ENCODE results near the gene SCAI. TPM values are rescaled to one million over a fixed set of nuclear protein-coding genes. Genes with fewer than 3 reads are reported as not detected.
A peak's percentile ranks its signal among the peaks of the same experiment; 100 is the strongest.
"Not testable (repeated sequence)": the region's sequence is repeated elsewhere in the genome, so short reads cannot be mapped to it uniquely, and the experiment has no call there.

Gene SCAI
- total RNA-seq, 1 donor from 2014 or later, result 3.3 TPM

DNA sequence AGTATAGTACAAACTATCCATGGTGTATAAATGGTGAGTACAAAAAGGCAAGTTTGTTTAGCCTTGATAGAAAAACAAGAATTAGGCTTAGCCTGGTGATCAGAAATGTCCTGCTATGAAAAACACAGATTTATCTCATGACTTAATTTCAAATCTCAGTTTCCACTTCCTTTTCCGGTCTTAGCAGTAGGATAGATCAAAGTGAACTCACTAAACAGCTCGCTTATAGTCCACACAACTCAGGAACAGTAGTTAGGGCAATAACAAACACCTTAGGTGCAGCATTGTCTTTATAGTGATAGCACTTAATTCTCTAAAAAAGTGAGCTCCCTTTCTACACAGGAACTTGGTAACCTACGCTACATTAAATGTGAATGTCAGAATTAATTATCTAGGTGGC is 213.9 kb downstream of the SCAI start:
- ATAC-seq (ENCODE audit: poor library complexity), result no peak

GRCh38 chr9:124928116-124928515 is 215.2 kb downstream of the SCAI start:
- intact Hi-C loops (cut with DNase I), result no loop called here
- ATAC-seq (ENCODE audit: poor library complexity) (no peak), DNase-seq (no peak)

More for the DNA sequence above, 213.9 kb downstream of the SCAI start:
- intact Hi-C loops (cut with DNase I), result no loop called here
- DNase-seq, result no peak

DNA sequence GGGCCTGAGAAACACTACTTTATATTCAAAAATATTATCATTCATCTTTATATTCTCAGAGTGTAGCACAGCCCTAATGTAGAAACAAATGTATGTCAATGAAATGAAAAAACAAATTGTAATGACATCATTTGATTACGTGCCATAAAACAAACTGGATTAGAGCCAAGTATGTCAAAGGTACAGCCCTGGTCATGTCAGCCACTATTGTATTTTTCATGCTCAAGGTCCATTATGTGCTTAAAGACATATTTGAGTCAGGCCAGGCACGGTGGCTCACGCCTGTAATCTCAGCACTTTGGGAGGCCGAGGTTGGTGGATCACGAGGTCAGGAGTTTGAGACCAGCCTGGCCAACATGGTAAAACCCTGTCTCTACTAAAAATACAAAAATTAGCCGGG is 222.9 kb downstream of the SCAI start:
- DNase-seq; ATAC-seq (ENCODE audit: poor library complexity); intact Hi-C loops (cut with DNase I): not testable (repeated sequence)

DNA sequence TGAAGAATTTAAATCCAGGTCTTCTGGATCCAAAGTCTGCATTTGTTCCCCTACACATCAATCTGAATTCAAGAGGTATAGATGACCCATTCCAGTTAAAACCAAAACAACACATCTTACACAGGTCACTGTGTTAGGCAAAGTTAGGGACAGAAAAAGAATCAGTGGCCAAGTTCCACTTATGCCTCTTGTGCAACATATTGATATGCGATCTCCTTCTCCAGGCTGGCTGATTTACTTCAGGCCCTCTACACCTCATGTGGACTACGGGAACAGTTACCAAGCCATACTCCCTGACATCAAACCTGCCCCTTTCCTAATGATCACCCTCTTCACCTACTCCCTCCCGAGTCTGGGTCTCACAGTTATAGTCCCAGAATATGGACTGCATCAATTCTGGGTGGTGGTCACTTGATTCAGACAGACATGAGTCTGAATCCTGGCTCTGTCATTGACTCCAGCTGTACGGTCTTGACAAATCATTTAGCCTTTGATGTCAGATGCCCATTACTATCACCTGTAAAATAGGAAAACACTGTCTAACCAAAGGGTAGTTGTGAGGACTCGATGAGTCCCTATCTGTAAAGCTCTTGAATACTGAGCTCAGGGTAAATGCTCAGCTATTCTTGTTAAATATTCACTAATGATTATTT is 228.4 kb downstream of the SCAI start:
- ATAC-seq (ENCODE audit: poor library complexity) (no peak), DNase-seq (no peak)
- intact Hi-C loops (cut with DNase I), result no loop called here

DNA sequence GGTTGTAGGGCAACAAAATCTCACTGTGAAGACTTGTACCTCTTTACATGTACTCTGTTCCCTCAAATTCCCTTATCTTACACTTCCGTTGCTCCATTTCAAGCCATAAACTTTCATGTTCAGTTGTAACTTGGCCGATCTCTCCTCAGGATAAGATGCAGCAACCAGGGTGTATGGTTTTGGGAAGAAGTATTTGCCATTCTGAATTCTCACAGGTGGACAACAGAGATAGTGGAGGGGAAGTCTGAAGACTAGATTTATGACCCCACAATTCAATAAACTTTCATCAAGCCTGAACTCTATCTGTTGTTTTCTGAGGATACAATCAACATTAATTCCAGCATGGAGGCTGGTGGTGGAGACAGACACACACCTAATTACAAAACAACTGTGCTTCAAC is 229.9 kb downstream of the SCAI start:
- ATAC-seq (ENCODE audit: poor library complexity) (no peak), DNase-seq (no peak)
- intact Hi-C loops (cut with DNase I), result no loop called here

GRCh38 chr9:124911766-124912165 is 231.6 kb downstream of the SCAI start:
- intact Hi-C loops (cut with DNase I), result no loop called here
- DNase-seq (no peak), ATAC-seq (ENCODE audit: poor library complexity) (no peak)

GRCh38 chr9:124908098-124908497 is 235.2 kb downstream of the SCAI start:
- ATAC-seq (ENCODE audit: poor library complexity) (no peak), DNase-seq (no peak)
- intact Hi-C loops (cut with DNase I), result no loop called here

DNA sequence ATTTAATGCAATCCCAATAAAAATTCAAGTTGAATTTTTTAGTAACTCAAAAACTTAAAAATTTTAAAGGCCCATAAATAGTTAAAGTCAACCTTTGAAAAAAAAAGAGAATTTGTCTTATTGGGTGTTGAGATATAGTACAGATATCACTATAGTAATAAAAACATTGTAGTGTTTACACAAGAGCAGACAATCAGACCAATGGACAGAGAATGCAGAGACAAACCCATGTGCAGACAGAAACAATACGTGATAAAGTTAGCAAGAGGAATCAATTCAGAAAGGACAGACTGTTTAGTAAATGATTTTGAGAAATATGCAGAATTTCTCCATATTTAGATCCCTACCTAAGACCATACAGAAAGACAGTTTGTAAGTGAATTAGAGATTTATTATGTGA is 236.4 kb downstream of the SCAI start:
- ATAC-seq (ENCODE audit: poor library complexity) (no peak), DNase-seq (no peak)
- intact Hi-C loops (cut with DNase I), result no loop called here

DNA sequence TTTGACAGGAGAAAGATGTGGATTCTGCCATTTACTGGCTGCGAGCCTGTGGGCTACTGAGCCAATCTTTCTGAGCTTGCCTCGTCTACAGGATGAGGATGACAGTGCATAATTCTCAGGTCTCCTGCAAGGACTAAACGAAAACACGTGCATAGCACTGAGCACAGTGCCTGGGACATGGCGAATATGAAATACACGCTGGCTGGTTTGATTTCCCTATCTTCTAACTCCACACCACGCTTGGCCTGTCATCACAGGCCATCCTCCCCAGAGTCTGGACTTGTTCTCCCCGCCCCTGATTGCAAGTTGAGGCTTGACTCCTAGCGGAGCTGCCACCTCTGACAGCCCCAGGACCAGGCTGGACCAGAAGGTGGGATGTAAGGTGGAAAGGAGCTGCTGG is 243.5 kb downstream of the SCAI start:
- DNase-seq (no peak), ATAC-seq (ENCODE audit: poor library complexity) (no peak)
- intact Hi-C loops (cut with DNase I), result no loop called here

GRCh38 chr9:124897570-124898460 is 245.5 kb downstream of the SCAI start:
- intact Hi-C loops (cut with DNase I), result no loop called here
- no peak for ATAC-seq (ENCODE audit: poor library complexity)

GRCh38 chr9:124894741-124895170 is 248.6 kb downstream of the SCAI start:
- intact Hi-C loops (cut with DNase I), result no loop called here
- no peak for DNase-seq
- peak; percentile 36 for ATAC-seq (ENCODE audit: poor library complexity)

More at GRCh38 chr9:124897570-124898460, 245.5 kb downstream of the SCAI start:
- no peak for DNase-seq

GRCh38 chr9:124894035-124894740 is 249.1 kb downstream of the SCAI start:
- DNase-seq, result no peak
- intact Hi-C loops (cut with DNase I), result no loop called here
- no peak for ATAC-seq (ENCODE audit: poor library complexity)

Other genes with a start within 250 kb of the SCAI start
- gene GOLGA1, start 202.4 kb downstream of the SCAI start, total RNA-seq, result 16.1 TPM
- 34.2 TPM for gene PPP6C, start 46.3 kb upstream of the SCAI start, total RNA-seq
- gene RABEPK, start 57.0 kb upstream of the SCAI start, total RNA-seq, result 7.0 TPM
- gene HSPA5, start 97.8 kb upstream of the SCAI start, total RNA-seq, result 159 TPM
- gene GAPVD1, start 118.3 kb upstream of the SCAI start, total RNA-seq, result 31.9 TPM

Data from Right ventricle myocardium superior (tissue), 1 donor.